T-helper 1 cell treated with Interleukin-12 subunit alpha and Interleukin-12 subunit beta and Interleukin-4 antibody, amounts not matched to agents 30 μg/mL and 1 μg/mL, for 36 hours (primary cell): ENCODE results near the gene PPP1R17.

Experiments used
- H3K27ac Mint-ChIP-seq: one replicate; pipeline ENCODE4 v1.8.0; 2021; ENCODE audit warnings: mild to moderate bottlenecking, mixed read lengths
- H3K27me3 Mint-ChIP-seq: one replicate; pipeline ENCODE4 v1.8.0; 2021; ENCODE audit warnings: low read depth, mixed read lengths
- H3K36me3 Mint-ChIP-seq: one replicate; pipeline ENCODE4 v1.8.0; 2021; ENCODE audit warnings: low read depth, mixed read lengths
- H3K4me1 Mint-ChIP-seq: one replicate; pipeline ENCODE4 v1.8.0; 2021; ENCODE audit warnings: low read depth, mixed read lengths
- H3K4me3 Mint-ChIP-seq: one replicate; pipeline ENCODE4 v1.8.0; 2021; ENCODE audit warnings: mild to moderate bottlenecking, moderate library complexity, mixed read lengths
- H3K9me3 Mint-ChIP-seq: one replicate; pipeline ENCODE4 v1.8.0; 2021; ENCODE audit warnings: mixed read lengths

Gene PPP1R17

DNA sequence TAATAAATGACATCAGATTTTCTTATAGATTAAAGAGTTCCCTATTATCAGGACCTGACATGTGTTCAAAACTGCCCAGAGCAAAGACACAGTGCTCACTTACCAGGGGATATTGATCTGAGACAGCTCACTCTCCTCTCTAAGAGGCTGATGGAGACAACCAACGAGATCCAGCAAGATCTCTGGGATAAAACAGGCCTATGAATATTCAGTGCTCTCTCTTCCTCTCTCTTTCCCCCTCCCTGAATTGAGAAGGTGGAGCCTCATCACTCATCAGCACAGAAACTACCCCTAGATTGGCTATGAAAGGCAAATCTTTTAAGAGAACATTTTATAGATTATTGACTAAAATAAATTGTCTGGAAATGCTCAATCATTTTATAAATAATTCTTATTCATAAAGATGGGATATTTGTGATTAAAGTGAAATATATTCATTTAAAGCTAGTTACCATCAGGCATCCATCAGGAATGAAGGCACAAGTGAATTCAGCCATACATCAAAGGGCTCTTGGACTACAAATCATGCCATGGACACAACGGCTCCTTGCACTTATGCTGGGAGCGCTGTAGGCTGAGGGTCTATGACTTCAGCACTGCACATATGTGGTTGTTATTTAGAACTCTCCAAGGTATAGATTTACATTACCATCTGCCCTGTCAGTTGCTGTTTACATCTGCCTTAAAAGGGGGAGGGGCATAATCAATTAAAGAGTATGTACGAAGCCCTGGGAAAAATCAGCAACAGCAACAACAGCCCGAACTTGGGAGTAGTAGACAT lies 3.4 kb upstream of the PPP1R17 start:
- H3K4me1 Mint-ChIP-seq, result no peaks in the 10 kb centered on the region
- no peaks in the 10 kb centered on the region for H3K27me3 Mint-ChIP-seq
- H3K36me3 Mint-ChIP-seq, result no peaks in the 10 kb centered on the region
- H3K9me3 Mint-ChIP-seq, result no peaks in the 10 kb centered on the region
- no peak overlapping the region for H3K4me3 Mint-ChIP-seq
- H3K27ac Mint-ChIP-seq, result no peak overlapping the region

DNA sequence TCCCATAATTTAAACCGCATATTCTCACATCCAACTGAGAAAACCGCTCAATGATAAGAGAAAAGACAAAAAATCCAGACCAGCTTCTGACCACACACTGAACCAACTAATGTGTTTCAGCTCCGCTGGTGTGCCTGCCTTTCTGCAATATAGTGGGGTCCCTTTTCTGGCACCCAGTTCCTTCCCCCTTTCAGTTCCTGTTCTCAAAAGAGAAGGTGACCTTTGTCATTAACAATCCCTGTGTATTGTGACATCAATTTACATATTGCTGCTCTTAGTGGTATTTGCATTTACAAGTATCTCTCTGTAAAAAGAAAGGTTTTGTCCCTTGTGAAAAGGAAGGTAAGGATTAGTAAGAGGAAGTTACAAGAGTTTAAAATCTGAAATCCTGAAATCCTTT lies 1.4 kb downstream of the PPP1R17 start:
- no peak overlapping the region for H3K4me3 Mint-ChIP-seq
- H3K4me1 Mint-ChIP-seq, result no peaks in the 10 kb centered on the region
- H3K27ac Mint-ChIP-seq, result no peak overlapping the region
- no peaks in the 10 kb centered on the region for H3K27me3 Mint-ChIP-seq
- no peaks in the 10 kb centered on the region for H3K36me3 Mint-ChIP-seq
- no peaks in the 10 kb centered on the region for H3K9me3 Mint-ChIP-seq

DNA sequence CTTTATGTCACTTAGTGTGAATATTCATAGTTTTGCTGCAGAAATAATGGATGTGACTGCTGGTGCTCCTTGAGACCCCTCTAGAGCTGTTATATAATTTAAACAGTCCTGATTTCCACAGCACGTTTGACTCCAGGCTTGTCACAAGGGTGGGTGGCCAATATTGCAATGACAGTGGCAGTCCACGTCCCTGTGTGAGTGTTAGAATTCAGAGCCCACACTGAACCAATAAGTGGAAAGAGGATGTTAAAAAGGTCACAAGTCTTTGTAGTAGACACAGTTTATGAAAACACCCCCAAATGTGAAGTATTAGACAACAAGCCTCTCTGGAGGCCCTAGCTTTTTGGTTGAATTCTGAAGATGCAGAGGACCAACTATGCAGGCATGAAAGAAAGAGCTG lies 2.0 kb downstream of the PPP1R17 start:
- Mint-ChIP-seq H3K27ac (no peak overlapping the region), H3K4me1 (no peaks in the 10 kb centered on the region), H3K27me3 (no peaks in the 10 kb centered on the region), H3K9me3 (no peaks in the 10 kb centered on the region), H3K4me3 (no peak overlapping the region), H3K36me3 (no peaks in the 10 kb centered on the region)

DNA sequence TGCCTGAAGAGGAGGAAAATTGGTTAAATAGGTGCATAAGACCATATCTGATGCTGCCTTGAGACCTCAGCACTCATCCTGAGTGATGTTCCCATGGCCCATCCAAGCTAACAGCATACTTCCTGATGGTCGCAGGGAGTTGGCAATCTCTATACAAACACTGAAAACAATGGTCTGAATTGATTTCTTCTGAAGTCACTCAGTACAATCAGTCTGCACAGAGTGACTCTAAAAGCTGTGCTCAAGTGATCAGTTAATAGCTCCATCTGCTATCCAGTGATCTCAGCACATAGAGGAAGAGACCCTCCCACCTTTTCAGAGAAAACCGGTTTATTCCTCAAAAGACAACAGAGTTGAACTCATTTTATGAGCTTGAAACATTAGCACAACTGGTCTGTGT lies 3.9 kb downstream of the PPP1R17 start:
- Mint-ChIP-seq H3K9me3 (no peaks in the 10 kb centered on the region), H3K36me3 (no peaks in the 10 kb centered on the region), H3K4me1 (no peaks in the 10 kb centered on the region), H3K27ac (no peak overlapping the region), H3K4me3 (no peak overlapping the region), H3K27me3 (no peaks in the 10 kb centered on the region)

DNA sequence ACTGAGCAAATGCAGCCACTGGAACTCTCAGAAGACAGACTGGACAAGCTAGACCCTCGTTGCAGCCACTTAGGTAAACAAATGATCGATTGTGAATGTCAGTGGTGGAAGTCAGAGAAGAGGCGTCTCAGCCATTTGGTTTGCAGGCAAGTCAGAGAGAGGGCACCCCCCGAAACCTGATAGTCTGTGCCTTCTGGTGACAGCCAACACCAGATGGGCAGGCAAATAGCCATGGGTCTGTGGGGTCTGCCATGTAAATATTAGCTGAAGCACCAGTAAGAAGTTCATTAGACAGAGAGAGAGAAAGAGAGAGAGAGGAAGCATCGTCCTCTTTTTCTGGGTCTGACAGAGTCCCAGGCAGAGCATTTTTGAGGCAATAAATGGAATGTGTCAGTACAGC lies 5.4 kb downstream of the PPP1R17 start:
- Mint-ChIP-seq H3K9me3 (no peaks in the 10 kb centered on the region), H3K4me1 (no peaks in the 10 kb centered on the region), H3K36me3 (no peaks in the 10 kb centered on the region), H3K27ac (no peak overlapping the region), H3K27me3 (no peaks in the 10 kb centered on the region), H3K4me3 (no peak overlapping the region)

DNA sequence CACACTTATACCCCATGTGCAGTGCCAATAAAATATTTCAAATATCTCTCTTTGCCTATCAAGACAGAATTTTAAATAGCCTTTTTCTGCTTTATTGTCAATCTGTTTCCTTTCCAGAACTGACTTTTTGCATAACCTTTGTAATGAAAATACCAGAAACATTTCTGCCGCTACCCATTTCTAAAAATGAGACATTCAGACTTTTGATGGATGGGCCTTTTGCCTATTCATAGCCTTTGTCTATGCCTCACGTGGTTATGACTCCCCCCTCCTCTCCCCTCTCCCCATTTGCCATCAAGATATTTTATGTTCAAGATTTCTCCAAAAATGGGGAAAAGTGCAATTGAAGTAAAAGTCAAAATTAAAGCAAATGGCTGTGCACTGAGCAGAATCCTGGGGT lies 5.9 kb downstream of the PPP1R17 start:
- H3K36me3 Mint-ChIP-seq, result no peaks in the 10 kb centered on the region

DNA sequence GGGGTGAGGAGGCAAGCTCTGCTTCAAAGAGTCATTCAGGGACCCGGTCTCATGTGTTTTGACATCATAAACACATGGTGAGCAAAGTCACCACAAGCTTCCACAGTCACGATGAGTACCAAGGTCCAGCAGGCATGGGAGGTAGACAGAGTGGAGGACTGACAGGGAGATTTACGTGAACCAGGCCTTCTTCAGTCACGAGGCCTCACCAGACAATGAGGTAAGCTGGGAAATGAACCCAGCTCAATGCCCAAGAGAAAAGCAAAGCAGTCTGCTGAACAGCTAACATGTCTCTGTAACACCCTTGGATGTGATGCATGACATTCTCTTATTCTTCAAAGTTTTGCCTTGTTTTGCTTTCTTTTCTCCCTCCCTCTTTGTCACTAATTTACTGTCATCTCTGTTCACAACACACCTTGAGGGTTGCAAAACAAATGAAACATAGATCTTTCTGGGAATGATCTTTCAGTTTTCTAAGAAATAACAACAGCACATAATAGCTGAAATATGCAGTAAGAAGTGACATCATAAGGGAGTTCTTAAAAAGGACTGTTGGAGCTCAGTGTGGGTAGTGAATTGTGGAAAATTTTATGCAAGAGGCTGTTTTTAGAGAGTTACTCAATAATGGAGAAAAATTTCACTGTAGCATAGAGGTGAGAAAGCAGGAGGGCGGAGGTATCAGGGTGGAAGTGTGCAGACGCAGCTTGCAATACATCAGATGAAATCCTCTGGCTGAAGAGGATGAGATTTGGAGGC lies 9.0 kb downstream of the PPP1R17 start:
- no peak overlapping the region for H3K27ac Mint-ChIP-seq
- H3K4me3 Mint-ChIP-seq, result no peak overlapping the region
- H3K4me1 Mint-ChIP-seq, result no peaks in the 10 kb centered on the region
- H3K9me3 Mint-ChIP-seq, result no peaks in the 10 kb centered on the region
- no peaks in the 10 kb centered on the region for H3K27me3 Mint-ChIP-seq
- no peaks in the 10 kb centered on the region for H3K36me3 Mint-ChIP-seq

More for the DNA sequence above, 5.9 kb downstream of the PPP1R17 start:
- H3K4me3 Mint-ChIP-seq, result no peak overlapping the region
- no peaks in the 10 kb centered on the region for H3K9me3 Mint-ChIP-seq
- H3K4me1 Mint-ChIP-seq, result no peaks in the 10 kb centered on the region
- no peaks in the 10 kb centered on the region for H3K27me3 Mint-ChIP-seq
- no peak overlapping the region for H3K27ac Mint-ChIP-seq

DNA sequence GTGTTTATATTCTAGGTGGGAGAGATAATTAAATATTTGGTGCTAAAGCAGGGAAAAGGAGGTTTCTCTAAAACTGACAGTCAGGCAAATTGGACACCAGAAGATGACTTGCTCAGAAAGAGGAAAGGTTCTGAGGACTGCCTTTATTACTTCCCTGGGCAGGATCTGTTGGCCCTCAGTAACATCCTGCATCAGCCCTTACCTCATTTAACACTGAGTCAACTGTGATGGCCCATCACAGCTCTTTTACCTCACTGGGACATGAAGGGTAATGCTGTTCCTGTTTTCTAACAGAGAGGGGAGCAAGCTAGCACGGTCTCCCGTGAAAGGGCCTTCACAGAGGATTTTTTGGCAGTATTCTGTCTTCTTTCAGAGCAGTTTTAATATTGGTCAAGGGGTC lies 12.0 kb downstream of the PPP1R17 start:
- H3K4me1 Mint-ChIP-seq, result no peaks in the 10 kb centered on the region
- no peak overlapping the region for H3K27ac Mint-ChIP-seq
- H3K36me3 Mint-ChIP-seq, result no peaks in the 10 kb centered on the region
- no peaks in the 10 kb centered on the region for H3K27me3 Mint-ChIP-seq
- no peaks in the 10 kb centered on the region for H3K9me3 Mint-ChIP-seq
- no peak overlapping the region for H3K4me3 Mint-ChIP-seq

DNA sequence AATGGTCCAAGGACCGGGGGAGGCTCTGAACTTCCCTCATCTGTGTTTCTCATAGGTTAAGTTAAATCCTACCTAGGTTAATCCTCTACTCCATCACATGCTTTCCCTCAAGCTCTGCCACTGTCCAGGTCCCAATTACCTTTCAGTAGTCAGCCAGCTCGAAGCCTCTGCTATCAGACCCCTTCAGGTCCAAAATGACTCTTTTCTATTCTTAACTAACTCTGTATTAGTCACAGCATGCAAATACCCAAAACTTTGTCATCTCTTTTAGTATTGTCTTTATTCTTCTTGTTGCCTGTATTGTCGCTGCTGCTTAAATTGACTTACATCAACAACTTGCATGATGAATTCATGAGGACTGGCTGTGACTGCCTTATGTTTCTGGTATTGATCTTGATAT lies 15.3 kb downstream of the PPP1R17 start:
- no peak overlapping the region for H3K27ac Mint-ChIP-seq
- no peaks in the 10 kb centered on the region for H3K4me1 Mint-ChIP-seq
- H3K9me3 Mint-ChIP-seq, result no peaks in the 10 kb centered on the region
- H3K36me3 Mint-ChIP-seq, result no peaks in the 10 kb centered on the region
- no peaks in the 10 kb centered on the region for H3K27me3 Mint-ChIP-seq
- H3K4me3 Mint-ChIP-seq, result no peak overlapping the region

DNA sequence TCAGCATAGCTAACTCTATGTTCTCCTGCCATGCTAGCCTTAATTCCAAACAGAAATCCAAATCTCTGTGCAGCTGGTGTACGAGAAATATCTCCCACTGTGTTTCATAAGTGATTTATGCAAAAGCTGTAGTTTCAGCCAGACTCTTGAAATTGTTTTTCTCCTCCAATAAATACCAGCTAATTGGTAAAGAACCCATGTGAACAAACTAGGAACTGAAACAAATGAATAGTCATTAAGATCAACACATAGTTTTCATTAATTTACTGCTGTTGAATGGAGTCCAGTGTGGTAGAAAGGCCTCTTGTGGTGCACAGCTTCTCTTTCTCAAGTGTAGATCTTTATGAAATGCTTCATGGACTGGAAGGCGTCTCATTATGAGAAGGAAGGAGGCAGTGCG lies 18.4 kb downstream of the PPP1R17 start:
- Mint-ChIP-seq H3K27me3 (no peaks in the 10 kb centered on the region), H3K27ac (no peak overlapping the region), H3K36me3 (no peaks in the 10 kb centered on the region), H3K4me1 (no peaks in the 10 kb centered on the region), H3K9me3 (no peaks in the 10 kb centered on the region), H3K4me3 (no peak overlapping the region)

DNA sequence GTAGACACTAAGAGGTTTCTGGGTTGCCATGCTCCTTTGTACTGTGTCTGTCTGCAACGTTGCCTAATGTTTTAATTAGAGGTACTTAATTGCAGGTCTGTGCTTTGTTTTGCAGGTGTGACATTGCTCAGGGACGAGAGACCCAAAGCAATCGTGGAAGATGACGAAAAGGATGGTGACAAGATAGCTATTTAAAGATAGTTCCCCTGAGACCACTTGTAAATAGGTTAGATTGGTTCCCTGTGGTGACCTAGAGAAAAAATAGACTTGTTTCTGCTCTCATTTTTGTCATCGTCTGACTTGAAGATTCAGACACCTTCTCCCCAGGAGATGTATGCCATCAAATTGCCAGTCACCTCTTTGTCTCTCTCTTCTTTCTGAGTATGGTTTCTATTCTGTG lies 20.1 kb downstream of the PPP1R17 start:
- H3K27me3 Mint-ChIP-seq, result no peaks in the 10 kb centered on the region

DNA sequence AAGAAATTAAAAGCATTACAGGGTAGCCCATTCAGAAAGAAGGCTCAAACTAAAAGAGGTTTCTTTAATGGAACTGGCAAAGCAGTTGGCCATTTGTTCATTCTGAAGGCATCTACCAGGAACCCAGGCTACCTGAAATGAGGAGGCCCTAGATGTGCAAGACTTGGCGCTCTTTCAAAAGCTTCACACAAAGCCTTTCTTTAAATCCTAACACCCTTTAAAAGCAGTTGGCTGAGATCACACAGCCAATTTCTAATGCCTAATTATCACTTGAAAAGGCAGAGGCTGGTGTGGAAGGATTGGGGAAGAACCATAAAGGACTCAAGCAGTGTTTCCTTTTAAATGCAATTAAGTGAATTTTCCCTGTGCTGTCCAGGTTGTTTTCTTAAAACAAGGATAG lies 23.2 kb downstream of the PPP1R17 start:
- Mint-ChIP-seq H3K4me1 (no peaks in the 10 kb centered on the region), H3K9me3 (no peaks in the 10 kb centered on the region), H3K27me3 (no peaks in the 10 kb centered on the region), H3K4me3 (no peak overlapping the region), H3K27ac (no peak overlapping the region), H3K36me3 (no peaks in the 10 kb centered on the region)

More for the DNA sequence above, 20.1 kb downstream of the PPP1R17 start:
- H3K27ac Mint-ChIP-seq, result no peak overlapping the region
- no peaks in the 10 kb centered on the region for H3K4me1 Mint-ChIP-seq
- H3K36me3 Mint-ChIP-seq, result no peaks in the 10 kb centered on the region
- no peaks in the 10 kb centered on the region for H3K9me3 Mint-ChIP-seq
- no peak overlapping the region for H3K4me3 Mint-ChIP-seq

DNA sequence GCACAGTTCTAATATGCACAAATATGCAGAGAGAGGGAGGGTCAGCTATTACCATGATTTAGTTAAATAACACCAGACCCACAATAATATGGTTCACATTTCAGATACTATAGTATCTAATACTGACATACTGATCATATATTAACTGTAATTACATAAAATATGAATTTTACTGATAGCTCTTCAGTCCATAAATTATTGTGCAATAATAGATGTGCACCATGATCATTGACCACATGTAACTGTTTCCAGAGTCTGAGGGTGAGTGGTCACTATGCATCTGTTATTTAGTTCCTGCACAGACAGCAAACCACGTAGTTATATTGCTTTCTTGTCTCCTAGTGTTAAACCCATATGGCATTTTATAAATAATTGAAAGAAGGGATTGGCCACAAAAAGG lies 29.3 kb downstream of the PPP1R17 start:
- Mint-ChIP-seq H3K36me3 (no peaks in the 10 kb centered on the region), H3K27me3 (no peaks in the 10 kb centered on the region), H3K4me1 (no peaks in the 10 kb centered on the region), H3K27ac (no peak overlapping the region), H3K4me3 (no peak overlapping the region), H3K9me3 (no peaks in the 10 kb centered on the region)

DNA sequence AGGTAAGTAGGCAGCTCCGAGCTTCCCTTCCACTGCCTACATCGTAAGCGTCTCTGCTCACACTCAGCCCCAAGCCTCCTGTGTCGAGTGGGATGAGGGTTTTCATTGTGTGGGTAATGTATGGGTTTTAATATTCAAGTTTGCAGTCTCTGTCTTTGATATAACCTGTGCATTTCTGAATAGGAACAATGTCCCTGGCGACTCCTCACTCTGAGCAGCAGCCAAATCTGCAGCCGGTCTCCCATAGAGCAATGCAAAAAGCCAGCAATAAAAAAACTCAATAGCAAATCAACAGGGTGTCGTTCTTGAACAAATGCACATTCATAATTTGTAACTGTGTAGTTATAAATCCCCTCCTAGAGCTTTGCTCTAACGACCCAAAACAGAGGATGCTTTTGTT lies 33.4 kb downstream of the PPP1R17 start:
- Mint-ChIP-seq H3K27me3 (no peaks in the 10 kb centered on the region), H3K9me3 (no peaks in the 10 kb centered on the region), H3K4me1 (no peaks in the 10 kb centered on the region), H3K27ac (no peak overlapping the region), H3K36me3 (no peaks in the 10 kb centered on the region), H3K4me3 (no peak overlapping the region)

DNA sequence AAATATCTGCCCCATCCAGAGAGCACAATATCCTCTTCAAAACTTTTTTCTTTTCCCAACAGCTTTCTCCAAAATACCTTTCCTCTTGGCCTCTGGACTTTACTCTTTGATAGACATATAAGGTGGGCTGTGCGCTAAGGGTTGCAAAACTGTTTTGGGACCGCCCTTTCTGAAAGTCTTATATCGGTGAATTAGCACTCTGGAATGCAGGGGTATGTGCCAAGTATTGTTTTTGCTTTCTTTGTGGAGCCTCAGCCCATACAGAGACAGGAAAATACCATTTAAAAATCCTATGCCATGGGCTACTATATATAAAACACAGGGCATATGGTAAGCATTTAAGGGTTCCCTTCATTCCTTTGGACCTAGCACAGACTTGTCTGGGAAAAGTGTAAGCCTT lies 37.7 kb downstream of the PPP1R17 start:
- H3K36me3 Mint-ChIP-seq, result no peaks in the 10 kb centered on the region
- no peaks in the 10 kb centered on the region for H3K27me3 Mint-ChIP-seq
- H3K27ac Mint-ChIP-seq, result no peak overlapping the region
- no peaks in the 10 kb centered on the region for H3K4me1 Mint-ChIP-seq
- no peak overlapping the region for H3K4me3 Mint-ChIP-seq
- H3K9me3 Mint-ChIP-seq, result no peaks in the 10 kb centered on the region
